Upper lobe of right lung (tissue), 1 donor: ENCODE results near the gene PHKB. TPM values are rescaled to one million over a fixed set of nuclear protein-coding genes. Genes with fewer than 3 reads are reported as not detected.

Source experiments
- ATAC-seq: fragments of 200-7000 bp; cut with Tn5 transposase; one replicate; pipeline ENCODE4 v1.9.1; 2020; ENCODE audit warnings: mild to moderate bottlenecking, moderate library complexity
- DNase-seq: peaks from one replicate; pipeline ENCODE4 v3.0.0-alpha.2; 2020
- H3K27ac ChIP-seq: fragments of 200-600 bp; one replicate; pipeline ENCODE4 v1.8.0; 2022
- H3K27me3 ChIP-seq: fragments of 200-600 bp; one replicate; pipeline ENCODE4 v1.8.0; 2022; ENCODE audit warnings: mild to moderate bottlenecking
- H3K36me3 ChIP-seq: fragments of 200-600 bp; one replicate; pipeline ENCODE4 v1.8.0; 2022
- H3K4me1 ChIP-seq: fragments of 200-600 bp; one replicate; pipeline ENCODE4 v1.8.0; 2022
- H3K4me3 ChIP-seq: fragments of 200-600 bp; one replicate; pipeline ENCODE4 v1.8.0; 2022; ENCODE audit warnings: mild to moderate bottlenecking
- H3K9me3 ChIP-seq: fragments of 200-600 bp; one replicate; pipeline ENCODE4 v1.8.0; 2022
- intact Hi-C: fragments of 100-400 bp; cut with DNase I; formaldehyde crosslinking; loops from one replicate; pipeline ENCODE4 v1.11.0; 2022
- total RNA-seq: library from RNA; stranded (reverse); fragmentation: NEBNext Ultra II Directional; extraction: Animal tissue kit (Norgen Biotek cat#: 25700); gene quantifications from one replicate; pipeline ENCODE4 v1.2.1, GENCODE V29; 2021
- TF ChIP-seq, protein P1 (sequence below): fragments of 200-600 bp; IDR thresholded peaks from one replicate; pipeline ENCODE4 v1.8.0; 2022; ENCODE audit warnings: antibody characterized with exemption
- donor health status: DM: no; HTN: yes; CAD: no; lungs with severe emphysema.

PHKB gene
- total RNA-seq, 1 donor from 2014 or later, result 91.8 TPM

DNA sequence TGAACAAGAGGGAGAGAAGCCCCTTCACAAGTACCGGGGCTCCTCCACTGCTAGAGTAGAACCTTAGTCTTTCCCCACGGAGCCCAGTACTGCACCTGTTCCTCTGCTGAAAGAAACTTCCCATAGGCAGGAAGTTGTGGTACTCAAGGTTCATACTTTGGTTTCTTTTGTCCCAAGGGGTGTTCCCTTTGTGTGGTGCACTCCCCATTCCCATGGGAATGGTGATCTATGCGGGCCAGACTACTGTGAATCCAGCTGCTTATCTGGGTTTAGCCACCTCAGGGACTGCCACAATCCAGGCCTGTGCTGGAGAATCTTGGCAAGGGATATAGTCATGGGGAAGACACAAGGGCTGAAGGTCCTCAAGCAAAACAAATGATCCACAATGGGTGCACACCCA, 110.6 kb downstream of the PHKB start:
- intact Hi-C loops, result no loop called here
- no peak overlapping the region for H3K27ac ChIP-seq
- TF ChIP-seq, protein P1, sequence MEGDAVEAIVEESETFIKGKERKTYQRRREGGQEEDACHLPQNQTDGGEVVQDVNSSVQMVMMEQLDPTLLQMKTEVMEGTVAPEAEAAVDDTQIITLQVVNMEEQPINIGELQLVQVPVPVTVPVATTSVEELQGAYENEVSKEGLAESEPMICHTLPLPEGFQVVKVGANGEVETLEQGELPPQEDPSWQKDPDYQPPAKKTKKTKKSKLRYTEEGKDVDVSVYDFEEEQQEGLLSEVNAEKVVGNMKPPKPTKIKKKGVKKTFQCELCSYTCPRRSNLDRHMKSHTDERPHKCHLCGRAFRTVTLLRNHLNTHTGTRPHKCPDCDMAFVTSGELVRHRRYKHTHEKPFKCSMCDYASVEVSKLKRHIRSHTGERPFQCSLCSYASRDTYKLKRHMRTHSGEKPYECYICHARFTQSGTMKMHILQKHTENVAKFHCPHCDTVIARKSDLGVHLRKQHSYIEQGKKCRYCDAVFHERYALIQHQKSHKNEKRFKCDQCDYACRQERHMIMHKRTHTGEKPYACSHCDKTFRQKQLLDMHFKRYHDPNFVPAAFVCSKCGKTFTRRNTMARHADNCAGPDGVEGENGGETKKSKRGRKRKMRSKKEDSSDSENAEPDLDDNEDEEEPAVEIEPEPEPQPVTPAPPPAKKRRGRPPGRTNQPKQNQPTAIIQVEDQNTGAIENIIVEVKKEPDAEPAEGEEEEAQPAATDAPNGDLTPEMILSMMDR, result no peak
- no peak for DNase-seq
- H3K4me1 ChIP-seq, result no peaks in the 10 kb centered on the region
- H3K9me3 ChIP-seq, result no peaks in the 10 kb centered on the region
- H3K36me3 ChIP-seq, result no peaks in the 10 kb centered on the region
- H3K27me3 ChIP-seq, result no peaks in the 10 kb centered on the region
- H3K4me3 ChIP-seq, result no peak overlapping the region
- no peak for ATAC-seq

DNA sequence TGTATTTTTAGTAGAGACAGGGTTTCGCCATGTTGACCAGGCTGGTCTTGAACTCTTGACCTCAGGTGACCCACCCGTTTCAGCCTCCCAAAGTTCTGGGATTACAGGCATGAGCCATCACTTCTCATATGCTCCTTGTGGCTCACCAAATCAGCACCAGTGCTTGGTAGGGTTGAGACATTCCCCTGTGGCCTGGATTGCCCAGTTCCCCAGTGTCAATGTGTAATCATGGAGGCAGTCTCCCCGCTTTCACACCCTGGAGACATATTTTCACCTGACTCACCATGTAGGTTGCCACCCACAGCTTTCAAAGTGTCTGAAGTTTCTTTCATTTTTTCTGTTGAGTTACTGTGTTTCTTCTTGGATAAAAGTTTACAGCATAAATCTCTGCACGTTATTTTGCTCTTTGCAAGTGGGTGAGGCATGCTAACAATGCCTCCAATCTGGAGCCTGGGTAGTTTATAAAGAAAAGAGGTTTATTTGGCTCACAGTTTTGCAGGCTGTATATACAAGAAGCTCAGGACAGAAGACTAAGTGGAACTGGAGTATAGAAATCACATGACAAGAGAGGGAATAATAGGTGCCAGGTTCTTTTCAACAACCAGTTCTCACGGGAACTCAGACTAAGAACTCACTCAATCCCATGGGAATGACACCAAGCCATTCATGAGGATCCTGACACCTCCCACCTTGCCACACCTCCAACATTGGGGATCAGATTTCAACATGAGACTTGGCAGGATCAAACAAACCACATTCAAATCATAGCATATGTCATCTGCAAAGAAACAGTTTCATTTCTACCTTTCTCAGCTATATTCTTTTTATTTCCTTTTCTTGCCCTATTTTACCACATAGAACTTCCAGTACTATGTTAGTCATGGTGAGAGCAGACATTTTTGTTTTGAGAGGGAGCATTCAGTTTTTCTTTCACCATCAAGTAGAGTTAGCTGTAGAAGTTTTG, 113.2 kb downstream of the PHKB start:
- ATAC-seq, result peak; percentile 51
- no peak for DNase-seq
- intact Hi-C loops, result no loop called here

DNA sequence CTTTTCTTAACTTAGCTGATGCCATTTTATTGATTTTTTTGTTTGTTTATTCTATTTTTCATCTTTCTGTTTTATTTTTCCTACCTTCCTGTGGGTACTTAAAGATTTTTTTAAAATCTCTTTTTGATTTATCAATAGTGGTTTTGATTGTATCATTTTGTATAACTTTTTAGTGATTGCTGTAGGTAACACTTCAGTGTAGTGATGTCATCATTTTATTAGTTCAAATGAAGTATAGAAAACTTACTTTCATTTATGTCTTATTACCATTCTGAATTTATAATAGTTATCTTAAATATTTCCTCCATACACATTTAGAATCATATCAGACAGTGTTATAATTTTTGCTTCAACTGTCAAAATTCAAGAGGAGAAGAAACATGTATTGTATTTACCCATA, 115.9 kb downstream of the PHKB start:
- Histone ChIP-seq H3K36me3 (peaks cover 6% of the 10 kb centered on the region), H3K9me3 (no peaks in the 10 kb centered on the region), H3K27me3 (no peaks in the 10 kb centered on the region), H3K4me3 (no peak overlapping the region), H3K4me1 (no peaks in the 10 kb centered on the region), H3K27ac (no peak overlapping the region)
- no peak for DNase-seq
- intact Hi-C loops, result no loop called here
- TF ChIP-seq, protein P1, result no peak
- no peak for ATAC-seq

More for the DNA sequence above, 113.2 kb downstream of the PHKB start:
- no peaks in the 10 kb centered on the region for H3K36me3 ChIP-seq
- H3K4me1 ChIP-seq, result no peaks in the 10 kb centered on the region
- TF ChIP-seq, protein P1, result no peak
- no peaks in the 10 kb centered on the region for H3K9me3 ChIP-seq
- H3K27ac ChIP-seq, result no peak overlapping the region
- no peak overlapping the region for H3K4me3 ChIP-seq
- no peaks in the 10 kb centered on the region for H3K27me3 ChIP-seq

DNA sequence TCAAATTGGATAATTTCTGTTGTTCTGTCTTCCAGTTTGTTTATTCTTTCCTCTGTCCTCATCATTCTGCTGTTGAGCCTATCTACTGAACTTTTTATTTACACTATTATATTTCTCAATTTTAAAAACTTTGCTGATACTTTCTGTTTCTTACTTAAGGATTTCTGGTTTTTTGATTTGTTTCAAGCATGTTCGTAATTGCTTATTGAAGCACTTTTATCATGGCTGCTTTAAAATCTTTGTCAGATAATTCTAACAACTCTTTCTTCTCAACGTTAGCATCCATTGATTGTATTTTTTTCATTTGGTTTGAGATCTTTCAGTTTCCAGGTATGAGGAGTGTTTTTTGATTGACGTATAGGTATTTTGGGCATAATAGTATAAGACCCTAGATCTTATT, 116.9 kb downstream of the PHKB start:
- TF ChIP-seq, protein P1, result no peak
- H3K36me3 ChIP-seq, result peaks cover 6% of the 10 kb centered on the region
- no peaks in the 10 kb centered on the region for H3K4me1 ChIP-seq
- H3K9me3 ChIP-seq, result no peaks in the 10 kb centered on the region
- H3K4me3 ChIP-seq, result no peak overlapping the region
- H3K27ac ChIP-seq, result no peak overlapping the region
- intact Hi-C loops, result no loop called here
- DNase-seq (no peak), ATAC-seq (no peak)
- no peaks in the 10 kb centered on the region for H3K27me3 ChIP-seq

DNA sequence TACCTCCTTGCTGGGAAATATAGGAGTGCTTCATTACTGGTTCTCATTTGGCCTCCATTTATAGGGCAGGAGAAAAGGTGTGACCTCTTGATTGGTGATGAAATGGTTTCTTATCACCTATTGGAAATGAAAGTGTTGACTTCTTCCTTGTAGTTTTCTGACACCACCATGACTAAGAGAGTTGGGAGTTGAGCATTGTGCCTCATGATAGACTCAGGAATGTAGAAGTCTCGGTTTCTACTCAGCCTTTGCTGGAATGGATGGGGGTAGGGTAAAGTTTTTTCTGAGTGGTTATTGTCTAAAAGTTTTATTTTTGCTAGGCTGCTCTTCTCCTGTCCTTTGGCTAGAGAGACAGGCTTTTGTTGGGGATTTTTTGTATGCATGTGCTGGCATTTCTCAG, 117.4 kb downstream of the PHKB start:
- Histone ChIP-seq H3K9me3 (no peaks in the 10 kb centered on the region), H3K27me3 (no peaks in the 10 kb centered on the region), H3K27ac (no peak overlapping the region), H3K36me3 (peaks cover 6% of the 10 kb centered on the region), H3K4me1 (no peaks in the 10 kb centered on the region), H3K4me3 (no peak overlapping the region)
- ATAC-seq (no peak), DNase-seq (no peak)
- TF ChIP-seq, protein P1, result no peak
- intact Hi-C loops, result no loop called here
